Heart left ventricle (tissue), 16 donors: ENCODE measurements around the gene PNPLA1. TPM values are rescaled to one million over a fixed set of nuclear protein-coding genes. Genes with fewer than 3 reads are reported as not detected.

ENCODE experiments used
- ATAC-seq, 4 donors: fragments of 200-7000 bp; cut with Tn5 transposase; one replicate each; pipeline ENCODE4 v1.9.1; 2020 to 2022; ENCODE audit warnings: moderate library complexity in 4 of 4, mild to moderate bottlenecking in 3 of 4, moderate number of reproducible peaks in 1 of 4
- DNase-seq, 5 donors: peaks; one replicate each; pipeline ENCODE4 v3.0.0-alpha.2; 2020
- H3K27ac ChIP-seq, 12 donors: fragments of 200-600 bp; sonication (generic) in 4 of 12; one replicate each; pipeline versions ENCODE4 v1.5.0 to v1.8.0; 2016 to 2022; ENCODE audit warnings: mild to moderate bottlenecking in 2 of 12
- H3K27me3 ChIP-seq, 9 donors: fragments of 200-600 bp; sonication (generic) in 2 of 9; one replicate each; pipeline versions ENCODE4 v1.5.1 to v1.8.0; 2016 to 2022; ENCODE audit warnings: mild to moderate bottlenecking in 3 of 9
- H3K36me3 ChIP-seq, 9 donors: fragments of 200-600 bp; sonication (generic) in 2 of 9; one replicate each; pipeline versions ENCODE4 v1.5.0 to v1.8.0; 2018 to 2022; ENCODE audit warnings: mild to moderate bottlenecking in 2 of 9
- H3K4me1 ChIP-seq, 12 donors: fragments of 200-600 bp; sonication (generic) in 4 of 12; one replicate each; pipeline versions ENCODE4 v1.5.0 to v1.8.0; 2016 to 2022; ENCODE audit warnings: mild to moderate bottlenecking in 3 of 12
- H3K4me3 ChIP-seq, 12 donors: fragments of 200-600 bp; sonication (generic) in 4 of 12; one replicate each; pipeline versions ENCODE4 v1.5.0 to v1.8.0; 2017 to 2022; ENCODE audit warnings: mild to moderate bottlenecking in 9 of 12, moderate library complexity in 4 of 12
- H3K9me3 ChIP-seq, 12 donors: fragments of 200-600 bp; sonication (generic) in 4 of 12; one replicate each; pipeline versions ENCODE4 v1.5.0 to v1.8.0; 2016 to 2022; ENCODE audit warnings: mild to moderate bottlenecking in 1 of 12
- POLR2A ChIP-seq, 2 donors: fragments of 450-650 bp; IDR thresholded peaks; one replicate each; pipeline ENCODE4 v1.6.1; 2017; ENCODE audit warnings: antibody characterized with exemption in 2 of 2, mild to moderate bottlenecking in 2 of 2, moderate library complexity in 2 of 2
- WGBS, 4 donors: extraction: QIAGEN DNeasy Blood & Tissue Kit in 2 of 4; methylation state at CpG; one replicate each; pipeline versions ENCODE4 v1.1.5 to v1.1.7; 2013 to 2018; 5-methylcytosine and 5-hydroxymethylcytosine counted together
- intact Hi-C, 10 donors: fragments of 100-400 bp; cut with DNase I; formaldehyde crosslinking; loops; one replicate each; pipeline versions ENCODE4 v1.11.1 to v1.14.2; 2022
- polyA plus RNA-seq, 2 donors: library from polyadenylated mRNA; stranded (reverse); fragments of 200-250 nt; gene quantifications; one replicate each; pipeline ENCODE4 v1.2.3, GENCODE V29; 2013
- total RNA-seq, 9 donors: library from RNA; depleted of rRNA in 2 of 9; stranded (reverse); fragments of >200 nt in 2 of 9; fragmentation: NEBNext Ultra II Directional in 3 of 9; extraction: Animal tissue kit (Norgen Biotek cat#: 25700) in 3 of 9; gene quantifications; one replicate each; pipeline versions ENCODE4 v1.1.0 to v1.2.4, GENCODE V29; 2016 to 2023
- TF ChIP-seq, protein P1 (sequence below), 12 donors: fragments of 200-600 bp; sonication (generic) in 4 of 12; IDR thresholded peaks; one replicate each; pipeline versions ENCODE4 v1.5.0 to v1.8.0; 2018 to 2022; ENCODE audit warnings: antibody characterized with exemption in 12 of 12, mild to moderate bottlenecking in 5 of 12
- donor health status: ischemic (EF 13 %, LVEDD 7.1; RV severe dilation, severe dysfunction).
- donor health status: healthy with polysubstance abuse.
- donor health status: DM: no; HTN: yes; CAD: no.
- donor health status: DM: no; HTN: no; CAD: no.
- donor health status: ischemic (EF 25% LVEDD 6.9; RV normal size, moderate dysfunction).
- donor health status: ischemic (EF 25% LVEDD 5.7; RV mildly dilated, moderate dysfunction).
- donor health status: healthy.
- donor health status: DM: yes; HTN: yes; CAD: no.
- donor health status: ischemic (EF 35%, LVEDD 5.7; RV mildly dilated, moderate dysfunction).
- donor health status: nonischemic (EF 11% LVEDD 7.7; RV severe dilation, severe dysfunction).
- donor health status: DM: yes; HTN: yes; CAD: no.
- donor health status: PGD.
- donor health status: ischemic (EF 29% LVEDD 5.4; RV normal size, mild dysfunction).
- donor health status: nonischemic (EF 23%, LVEDD 6.1; RV moderate dilation, normal function).

The PNPLA1 gene
- total and polyA plus RNA-seq, 11 donors = 0.06 to 0.41 TPM; not detected in 9

DNA sequence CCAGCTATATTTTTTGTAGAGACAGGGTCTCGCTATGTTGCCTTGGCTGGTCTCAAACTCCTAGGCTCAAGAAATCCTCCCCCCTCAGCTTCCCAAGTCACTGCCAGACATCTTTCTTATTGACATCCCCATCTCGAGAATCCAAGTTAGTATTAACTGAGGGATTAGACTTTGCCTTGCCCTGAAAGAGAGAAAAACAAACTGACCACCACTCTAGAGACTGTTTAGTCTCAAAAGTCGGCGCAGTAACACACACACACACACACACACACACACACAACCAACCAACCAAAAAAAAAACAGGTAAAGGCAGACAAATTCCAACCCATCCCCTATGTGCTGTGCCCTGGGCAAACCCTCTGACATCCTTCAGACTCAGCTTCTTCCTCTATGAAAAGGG lies 27.2 kb upstream of the PNPLA1 start:
- TF ChIP-seq, protein P1, sequence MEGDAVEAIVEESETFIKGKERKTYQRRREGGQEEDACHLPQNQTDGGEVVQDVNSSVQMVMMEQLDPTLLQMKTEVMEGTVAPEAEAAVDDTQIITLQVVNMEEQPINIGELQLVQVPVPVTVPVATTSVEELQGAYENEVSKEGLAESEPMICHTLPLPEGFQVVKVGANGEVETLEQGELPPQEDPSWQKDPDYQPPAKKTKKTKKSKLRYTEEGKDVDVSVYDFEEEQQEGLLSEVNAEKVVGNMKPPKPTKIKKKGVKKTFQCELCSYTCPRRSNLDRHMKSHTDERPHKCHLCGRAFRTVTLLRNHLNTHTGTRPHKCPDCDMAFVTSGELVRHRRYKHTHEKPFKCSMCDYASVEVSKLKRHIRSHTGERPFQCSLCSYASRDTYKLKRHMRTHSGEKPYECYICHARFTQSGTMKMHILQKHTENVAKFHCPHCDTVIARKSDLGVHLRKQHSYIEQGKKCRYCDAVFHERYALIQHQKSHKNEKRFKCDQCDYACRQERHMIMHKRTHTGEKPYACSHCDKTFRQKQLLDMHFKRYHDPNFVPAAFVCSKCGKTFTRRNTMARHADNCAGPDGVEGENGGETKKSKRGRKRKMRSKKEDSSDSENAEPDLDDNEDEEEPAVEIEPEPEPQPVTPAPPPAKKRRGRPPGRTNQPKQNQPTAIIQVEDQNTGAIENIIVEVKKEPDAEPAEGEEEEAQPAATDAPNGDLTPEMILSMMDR (IDR thresholded peaks at IDR 0.05) = no peak
- TF ChIP-seq POLR2A (IDR thresholded peaks at IDR 0.05) = no peak
- Histone ChIP-seq H3K9me3 (no peaks in the 10 kb centered on the region), H3K4me3 (no peak overlapping the region), H3K27ac (no peak overlapping the region), H3K27me3 (no peaks in the 10 kb centered on the region), H3K36me3 (no peaks in the 10 kb centered on the region), H3K4me1 (peaks cover 0 to 18% (median 0%) of the 10 kb centered on the region in 12 donors)
- ATAC-seq = no peak
- intact Hi-C loops = no loop called here
- no peak for DNase-seq
- WGBS, 4 donors = 87 to 92% (median 90%) methylated on average over 4 of the region's 4 CpGs

DNA sequence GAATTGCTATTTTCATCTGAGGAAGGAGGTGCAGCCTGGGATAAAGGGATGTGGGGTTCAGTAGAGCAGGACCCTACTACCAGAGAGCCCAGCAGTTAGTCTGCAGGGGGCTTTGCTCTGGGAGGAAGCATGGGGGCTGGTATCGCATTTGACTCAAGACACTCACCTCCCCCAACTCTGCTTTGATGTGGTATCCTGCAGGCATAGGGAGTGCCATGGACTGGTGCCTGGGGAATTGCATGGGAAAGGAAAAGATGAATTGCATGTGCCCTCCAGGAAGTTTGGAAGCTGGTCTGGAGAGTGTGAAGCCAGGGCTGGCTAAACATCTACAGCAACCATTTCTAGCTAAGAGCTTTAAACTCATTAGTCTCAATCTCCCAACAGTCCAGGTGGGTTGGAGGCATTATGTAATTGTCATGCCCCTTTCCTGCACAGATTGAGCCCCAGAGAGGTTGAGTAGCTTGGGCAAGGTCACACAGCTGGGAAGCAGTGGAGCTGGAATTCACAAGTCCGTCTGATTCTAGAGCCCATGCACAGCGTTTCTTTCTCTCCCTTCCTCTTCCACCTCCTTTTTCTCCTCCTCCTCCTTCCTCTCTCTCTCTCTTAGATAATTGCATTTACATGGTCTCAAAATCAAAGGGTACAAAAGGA lies 26.2 kb upstream of the PNPLA1 start:
- Histone ChIP-seq H3K4me3 (no peak overlapping the region), H3K4me1 (peaks cover 0 to 28% (median 0%) of the 10 kb centered on the region in 12 donors), H3K9me3 (no peaks in the 10 kb centered on the region), H3K27me3 (no peaks in the 10 kb centered on the region), H3K27ac (no peak overlapping the region), H3K36me3 (no peaks in the 10 kb centered on the region)
- TF ChIP-seq, protein P1 (IDR thresholded peaks at IDR 0.05) = no peak
- WGBS, 4 donors = 73 to 80% (median 75%) methylated on average over 3 of the region's 3 CpGs
- no peak for ATAC-seq
- intact Hi-C loops = no loop called here
- DNase-seq = no peak

DNA sequence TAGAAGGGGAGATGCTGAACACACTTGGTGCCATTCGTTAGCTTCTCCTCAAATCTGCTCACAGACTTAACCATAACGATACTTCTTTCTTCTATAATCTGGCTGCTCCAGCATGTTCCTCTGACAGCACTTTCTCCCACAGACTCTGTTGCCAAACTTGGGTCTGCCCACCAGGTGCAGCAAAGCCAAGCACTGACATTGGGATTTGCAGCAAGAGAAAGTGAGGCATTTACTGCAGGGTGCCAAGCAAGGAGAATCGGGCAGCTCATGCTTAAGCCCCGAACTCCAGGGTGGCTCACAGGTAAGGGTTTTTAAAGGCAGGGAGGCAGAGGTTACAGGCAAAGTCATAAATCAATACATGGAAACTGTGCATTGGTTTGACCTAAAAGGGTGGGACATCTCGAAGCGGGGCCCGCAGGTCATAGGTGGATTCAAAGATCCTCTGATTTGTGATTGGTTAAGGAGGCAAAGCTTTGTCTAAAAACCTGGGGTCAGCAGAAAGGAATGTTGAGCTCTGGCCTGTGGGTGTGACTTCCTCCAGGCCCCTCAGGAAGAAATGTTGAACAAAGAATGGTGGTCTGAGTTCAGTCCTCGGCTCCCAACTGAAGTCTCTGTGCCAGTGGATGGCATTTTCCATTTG lies 25.1 kb upstream of the PNPLA1 start:
- ATAC-seq = no peak
- 83 to 87% (median 85%) methylated on average over 8 of the region's 8 CpGs for WGBS, 4 donors
- no peak overlapping the region for H3K4me3 ChIP-seq
- intact Hi-C loops = no loop called here
- no peaks in the 10 kb centered on the region for H3K9me3 ChIP-seq
- peaks cover 0 to 33% (median 0%) of the 10 kb centered on the region in 12 donors for H3K4me1 ChIP-seq
- H3K36me3 ChIP-seq = no peaks in the 10 kb centered on the region
- H3K27ac ChIP-seq = peak overlapping the region in 1 of 12 donors; percentile 3
- no peaks in the 10 kb centered on the region for H3K27me3 ChIP-seq
- TF ChIP-seq, protein P1 (IDR thresholded peaks at IDR 0.05) = no peak
- DNase-seq = no peak

DNA sequence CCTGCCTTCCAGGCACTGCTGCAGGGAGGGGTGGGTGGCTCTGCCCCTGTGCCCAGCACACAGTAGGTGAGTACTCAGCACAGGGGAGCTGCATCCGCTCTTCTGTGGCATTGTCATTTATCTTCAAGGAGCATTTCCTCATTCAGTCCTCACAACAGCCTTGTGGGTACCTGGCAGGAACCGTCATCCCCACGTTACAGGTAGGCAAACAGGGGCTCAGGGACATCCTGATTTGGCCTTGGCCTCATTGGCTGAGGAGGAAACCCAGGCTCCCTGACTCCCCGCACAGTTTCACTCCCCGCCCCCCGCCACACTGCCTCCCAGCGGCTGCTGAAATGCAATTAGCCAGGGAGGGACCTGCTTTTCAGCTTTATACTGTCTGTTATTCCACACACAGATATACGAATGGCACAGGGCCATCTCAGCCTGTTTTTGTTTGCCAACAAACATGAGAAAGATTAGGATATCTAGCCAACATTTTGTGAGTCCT lies 24.2 kb upstream of the PNPLA1 start:
- H3K9me3 ChIP-seq = no peaks in the 10 kb centered on the region
- ATAC-seq = no peak
- H3K27ac ChIP-seq = no peak overlapping the region
- H3K36me3 ChIP-seq = no peaks in the 10 kb centered on the region
- TF ChIP-seq POLR2A (IDR thresholded peaks at IDR 0.05) = no peak
- TF ChIP-seq, protein P1 (IDR thresholded peaks at IDR 0.05) = no peak
- no peaks in the 10 kb centered on the region for H3K27me3 ChIP-seq
- H3K4me1 ChIP-seq = peaks cover 0 to 33% (median 0%) of the 10 kb centered on the region in 12 donors
- H3K4me3 ChIP-seq = no peak overlapping the region
- no peak for DNase-seq
- WGBS, 4 donors = 77 to 87% (median 85%) methylated on average over 8 of the region's 8 CpGs
- intact Hi-C loops = no loop called here
